GM21619 (cell line): ENCODE data around the gene NLGN4X.

ENCODE experiments used
- ATAC-seq: cut with Tn5 transposase; IDR thresholded peaks from one replicate; pipeline ENCODE4 v1.9.1; 2021; ENCODE audit not compliant: unreplicated experiment

Gene NLGN4X

GRCh38 chrX:6228720-6229119, at the start of gene NLGN4X:
Gene NLGN4X, minus strand, starts transcription at chrX:6228867. Its CDS starts 77,401 bp downstream, at chrX:6151466.
- ATAC-seq = no peak

GRCh38 chrX:6266041-6266440, 37.4 kb upstream of the NLGN4X start:
- no peak for ATAC-seq

- ATAC-seq = no peak
These were observed 34.3 kb upstream of the NLGN4X start for GRCh38 chrX:6262959-6263358.

- no peak for ATAC-seq
These were observed 28.4 kb upstream of the NLGN4X start for GRCh38 chrX:6257025-6257424.

- ATAC-seq = no peak
These were observed 16.0 kb upstream of the NLGN4X start for GRCh38 chrX:6244666-6245065.

GRCh38 chrX:6238576-6238975, 9.9 kb upstream of the NLGN4X start:
- no peak for ATAC-seq

GRCh38 chrX:6227935-6228334, 732 bp downstream of the NLGN4X start:
- ATAC-seq = no peak

GRCh38 chrX:6227453-6227835, 1.2 kb downstream of the NLGN4X start:
- ATAC-seq = no peak

- ATAC-seq = no peak
These were observed 1.8 kb downstream of the NLGN4X start for GRCh38 chrX:6226596-6227452.

- no peak for ATAC-seq
These were observed 2.6 kb downstream of the NLGN4X start for GRCh38 chrX:6225911-6226595.

- no peak for ATAC-seq
These were observed 3.3 kb downstream of the NLGN4X start for GRCh38 chrX:6225288-6225910.

- ATAC-seq = no peak
These were observed 5.2 kb downstream of the NLGN4X start for GRCh38 chrX:6223516-6223915.

GRCh38 chrX:6210230-6210629, 18.4 kb downstream of the NLGN4X start:
- no peak for ATAC-seq

GRCh38 chrX:6203462-6204215, 25.0 kb downstream of the NLGN4X start:
- no peak for ATAC-seq

- ATAC-seq = no peak
These were observed 29.2 kb downstream of the NLGN4X start for GRCh38 chrX:6199486-6199885.

- no peak for ATAC-seq
These were observed 41.4 kb downstream of the NLGN4X start for GRCh38 chrX:6187256-6187655.

- ATAC-seq = peak; percentile 73
These were observed 43.7 kb downstream of the NLGN4X start for GRCh38 chrX:6184900-6185515.

- ATAC-seq = no peak
These were observed 52.8 kb downstream of the NLGN4X start for GRCh38 chrX:6175914-6176313.

- no peak for ATAC-seq
These were observed 58.2 kb downstream of the NLGN4X start for GRCh38 chrX:6170424-6170823.

- ATAC-seq = no peak
These were observed 59.3 kb downstream of the NLGN4X start for GRCh38 chrX:6169407-6169806.

- no peak for ATAC-seq
These were observed 64.9 kb downstream of the NLGN4X start for GRCh38 chrX:6163721-6164120.
